GM21786 (cell line): Measurements from ENCODE around the gene AP4S1.
"Not testable (repeated sequence)": the region's sequence is repeated elsewhere in the genome, so short reads cannot be mapped to it uniquely, and the experiment has no call there.

Experiments
- ATAC-seq: cut with Tn5 transposase; IDR thresholded peaks from one replicate; pipeline ENCODE4 v1.9.1; 2021; ENCODE audit not compliant: unreplicated experiment

The AP4S1 gene

GRCh38 chr14:31042300-31042699 lies 16.9 kb downstream of the AP4S1 start:
- no peak for ATAC-seq

GRCh38 chr14:31042893-31043292 lies 17.4 kb downstream of the AP4S1 start:
- ATAC-seq, result not testable (repeated sequence)

GRCh38 chr14:31043379-31043778 lies 17.9 kb downstream of the AP4S1 start:
- no peak for ATAC-seq

GRCh38 chr14:31045501-31046080 lies 20.1 kb downstream of the AP4S1 start:
- ATAC-seq, result no peak

GRCh38 chr14:31047503-31047902 lies 22.1 kb downstream of the AP4S1 start:
- ATAC-seq, result no peak

GRCh38 chr14:31051023-31051422 lies 25.6 kb downstream of the AP4S1 start:
- no peak for ATAC-seq

- ATAC-seq, result no peak
Measured at GRCh38 chr14:31051511-31051910, 26.1 kb downstream of the AP4S1 start.

GRCh38 chr14:31052905-31053586 lies 27.6 kb downstream of the AP4S1 start:
- ATAC-seq, result not testable (repeated sequence)

GRCh38 chr14:31057035-31057434 lies 31.6 kb downstream of the AP4S1 start:
- ATAC-seq, result no peak

- no peak for ATAC-seq
Measured at GRCh38 chr14:31057701-31058364, 32.4 kb downstream of the AP4S1 start.

- no peak for ATAC-seq
Measured at GRCh38 chr14:31059152-31059924, 33.9 kb downstream of the AP4S1 start.

GRCh38 chr14:31060253-31060875 lies 34.9 kb downstream of the AP4S1 start:
- no peak for ATAC-seq

- ATAC-seq, result not testable (repeated sequence)
Measured at GRCh38 chr14:31062908-31063307, 37.5 kb downstream of the AP4S1 start.

GRCh38 chr14:31068235-31068634 lies 42.8 kb downstream of the AP4S1 start:
- ATAC-seq, result no peak

GRCh38 chr14:31069343-31069742 lies 43.9 kb downstream of the AP4S1 start:
- no peak for ATAC-seq

GRCh38 chr14:31070431-31070830 lies 45.0 kb downstream of the AP4S1 start:
- no peak for ATAC-seq

GRCh38 chr14:31071151-31071550 lies 45.7 kb downstream of the AP4S1 start:
- ATAC-seq, result no peak

GRCh38 chr14:31075144-31075543 lies 49.7 kb downstream of the AP4S1 start:
- no peak for ATAC-seq

GRCh38 chr14:31078766-31079165 lies 53.3 kb downstream of the AP4S1 start:
- ATAC-seq, result no peak

- ATAC-seq, result no peak
Measured at GRCh38 chr14:31080056-31080455, 54.6 kb downstream of the AP4S1 start.

- ATAC-seq, result no peak
Measured at GRCh38 chr14:31080484-31080883, 55.0 kb downstream of the AP4S1 start.
